H1 (cell line): ENCODE results near the gene ZNF831. TPM values are rescaled to one million over a fixed set of nuclear protein-coding genes. Genes with fewer than 3 reads are reported as not detected.

Experiments used
- ATF3 ChIP-seq: IDR thresholded peaks from 2 replicates; pipeline ENCODE4 v1.6.1; 2011; ENCODE audit warnings: low read depth, mild to moderate bottlenecking, low read length; ENCODE audit not compliant: insufficient read depth
- polyA plus RNA-seq, 7 experiments: library from polyadenylated mRNA; depleted of rRNA in 3 of 7; stranded (reverse) in 5 of 7; unstranded in 2 of 7; fragments of >200 nt in 5 of 7; fragments of 200-250 nt in 2 of 7; gene quantifications; 1 replicate in 5 of 7; 2 replicates in 1 of 7; 4 replicates in 1 of 7; pipeline versions ENCODE4 v1.2.1 to v1.2.3, GENCODE V29; 2011 to 2013; ENCODE audit warnings: missing spikeins in 2 of 7, mixed read lengths in 2 of 7
- total RNA-seq: library from RNA; stranded (reverse); fragmentation: NEBNext Ultra II Directional; extraction: Animal tissue kit (Norgen Biotek cat#: 25700); gene quantifications from 2 replicates; pipeline ENCODE4 v1.2.1, GENCODE V29; 2021

ZNF831 gene
- total and polyA plus RNA-seq, 2 of the 8 experiments (the other 6 are each of a cell fraction or from before 2014, with no cell fraction given), result not detected

DNA sequence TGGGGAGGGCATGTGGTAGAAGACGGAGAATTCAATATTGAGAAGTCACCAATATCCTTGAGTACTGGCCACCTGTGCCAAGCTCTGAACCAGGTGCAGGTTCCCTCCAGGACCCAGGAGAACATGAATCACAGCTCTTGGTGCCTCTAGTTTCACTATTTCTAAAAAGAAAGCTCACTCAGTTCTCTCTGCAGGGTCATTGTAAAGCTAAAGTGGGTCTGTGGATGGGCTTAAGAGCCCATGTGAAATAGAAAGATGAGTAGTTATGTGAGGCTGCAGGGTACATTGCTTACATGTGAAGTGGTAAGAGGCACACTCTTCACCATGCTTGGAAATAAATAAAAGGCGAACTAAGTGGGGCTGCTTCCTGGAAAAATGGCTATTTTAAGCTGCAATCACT lies 43.6 kb downstream of the ZNF831 start (continued):
- no peak for TF ChIP-seq ATF3
